ENCODE data around the gene SLC6A4.

- TF ChIP-seq CTCF (IDR thresholded peaks at IDR 0.05 in 8 of 11, conservative IDR thresholded peaks at IDR 0.05 in 3 of 11) = no peak
- TF ChIP-seq POLR2AphosphoS5 (IDR thresholded peaks at IDR 0.05) = no peak
- no peak for TF ChIP-seq POLR2A (IDR thresholded peaks at IDR 0.05)
These were observed 80.1 kb downstream of the SLC6A4 start for GRCh38 chr17:30155389-30155788.

Measured in spleen (tissue), 7 donors.